ENCODE results near the gene LAMTOR4. TPM values are rescaled to one million over a fixed set of nuclear protein-coding genes. Genes with fewer than 3 reads are reported as not detected.

The LAMTOR4 gene
- total and polyA plus RNA-seq, 10 of the 15 experiments (the other 5 are each of a cell fraction or from before 2014, with no cell fraction given), result 73.4 to 297 (median 196) TPM

- ChIA-PET RAD21 (ENCODE audit: unreplicated experiment) (interaction anchor here (0.8 to 1.8 kb wide), 3 partner anchors 24 to 241 kb away, joined by 3 to 4 read pairs (median 4); no protein-coding TSS in a partner anchor), POLR2A (interaction anchor here (0.8 to 3.3 kb wide), 4 partner anchors 11 to 24 kb away, joined by 3 to 11 read pairs (median 4); partner anchors contain the start of genes GPC2, LAMTOR4 and STAG3), SMC1A (ENCODE audit: uncharacterized antibody, unreplicated experiment) (interaction anchor here (1.9 kb wide), 1 partner anchor 17 kb away, joined by 7 read pairs; the partner anchor contains the start of gene LAMTOR4), CTCF (interaction anchor here (0.9 to 1.2 kb wide), 2 partner anchors 17 to 24 kb away, joined by 3 read pairs; partner anchors contain the start of gene LAMTOR4)
- no peak overlapping the region for H3K4me2 ChIP-seq (ENCODE audit: control insufficient read depth, insufficient read depth)
- no peaks in the 10 kb centered on the region for H4K20me1 ChIP-seq (ENCODE audit: control insufficient read depth, insufficient read depth)
- no peak for DNase-seq (ENCODE audit: low read depth, low spot score)
- H3K9me3 ChIP-seq (replicated peaks; ENCODE audit: control insufficient read depth, insufficient read depth, low read length), result no peaks in the 10 kb centered on the region
- WGBS (ENCODE audit: insufficient coverage, insufficient replicate concordance, low lambda C conversion rate, missing lambda C conversion rate), result 33% methylated on average over 16 of the region's 16 CpGs
- no peak for ATAC-seq
- H2AFZ ChIP-seq (ENCODE audit: control insufficient read depth, low read depth, low read length), result no peak overlapping the region
- H3K27ac ChIP-seq (ENCODE audit: control insufficient read depth, insufficient read depth), result no peak overlapping the region
- H3K79me2 ChIP-seq (ENCODE audit: control insufficient read depth, insufficient read depth, low read length), result no peaks in the 10 kb centered on the region
- no TSS peak for BruUV-seq (replicated peaks)
- no peaks in the 10 kb centered on the region for H3K36me3 ChIP-seq (ENCODE audit: control insufficient read depth in 2 of 2, insufficient read depth in 2 of 2, low read length in 1 of 2)
- H3K9ac ChIP-seq (ENCODE audit: control insufficient read depth, insufficient read depth, low read length), result no peak overlapping the region
- peaks cover 0 to 6% of the 10 kb centered on the region in 2 experiments; a peak in 2 of 4 replicates for H3K27me3 ChIP-seq (replicated peaks in 1 of 2; ENCODE audit: control insufficient read depth in 2 of 2, insufficient read depth in 2 of 2, low read length in 1 of 2)
- in situ Hi-C loops (cut with MboI), result no loop called here
- intact Hi-C loops (cut with micrococcal nuclease; ENCODE audit: unreplicated experiment), result no loop called here
- no peak for FAIRE-seq
- H3K4me3 ChIP-seq, result no peak overlapping the region
- H3K4me1 ChIP-seq (ENCODE audit: control insufficient read depth, insufficient read depth, low read length), result peaks cover 46% of the 10 kb centered on the region
- TF ChIP-seq CEBPB (IDR thresholded peaks at IDR 0.05; ENCODE audit: borderline replicate concordance in 1 of 2, low read depth in 2 of 2, low read length in 2 of 2), result no peak
- TF ChIP-seq POLR2A (IDR thresholded peaks at IDR 0.05; ENCODE audit: low read depth, low read length), result no peak
- TF ChIP-seq CBFB (IDR thresholded peaks at IDR 0.05; ENCODE audit: low read depth), result no peak
- TF ChIP-seq USF1 (IDR thresholded peaks at IDR 0.05; ENCODE audit: borderline replicate concordance, extremely low read length, insufficient read depth, low read depth, low read length), result no peak
- no peak for TF ChIP-seq ZBTB4 (CRISPR knock-in tag; IDR thresholded peaks at IDR 0.05)
- TF ChIP-seq KDM1A (IDR thresholded peaks at IDR 0.05; ENCODE audit: borderline replicate concordance), result no peak
- TF ChIP-seq PKNOX1 (IDR thresholded peaks at IDR 0.05), result no peak
- no peak for TF ChIP-seq IRF3 (IDR thresholded peaks at IDR 0.05)
- TF ChIP-seq STAT1 (conservative IDR thresholded peaks at IDR 0.05), result no peak
- TF ChIP-seq NR2F1 (conservative IDR thresholded peaks at IDR 0.05), result no peak
- no peak for TF ChIP-seq CUX1 (IDR thresholded peaks at IDR 0.05; ENCODE audit: insufficient replicate concordance, low read depth, low read length)
These were observed 17.7 kb downstream of the LAMTOR4 start for GRCh38 chr7:100166317-100166940.

Data from GM12878 (cell line).